Breast epithelium (tissue), 3 donors: ENCODE results near the gene DNAH8.

Experiments
- CTCF ChIP-seq, 3 donors: fragments of 450-650 bp; IDR thresholded peaks; one replicate each; pipeline ENCODE4 v1.5.1; 2016 to 2017; ENCODE audit warnings: antibody characterized with exemption in 3 of 3, mild to moderate bottlenecking in 3 of 3, moderate library complexity in 3 of 3
- POLR2A ChIP-seq: fragments of 450-650 bp; IDR thresholded peaks from one replicate; pipeline ENCODE4 v1.6.1; 2016; ENCODE audit warnings: antibody characterized with exemption, mild to moderate bottlenecking, moderate library complexity
- POLR2AphosphoS5 ChIP-seq, 3 donors: sonication (generic); formaldehyde crosslinking; IDR thresholded peaks; one replicate each; pipeline ENCODE4 v1.6.1; 2017; ENCODE audit warnings: antibody characterized with exemption in 3 of 3

- TF ChIP-seq CTCF (IDR thresholded peaks at IDR 0.05) (no peak), POLR2A (no peak), POLR2AphosphoS5 (IDR thresholded peaks at IDR 0.05) (no peak)
Measured at GRCh38 chr6:38933426-38933825, 218.3 kb downstream of the DNAH8 start.
